IMR-90 (cell line): ENCODE data around the gene TNFRSF11A. TPM values are rescaled to one million over a fixed set of nuclear protein-coding genes. Genes with fewer than 3 reads are reported as not detected.

Experiments
- ATAC-seq: fragments of 200-7000 bp; cut with Tn5 transposase; 2 replicates; pipeline ENCODE4 v1.9.1; 2020; ENCODE audit warnings: low read depth, mild to moderate bottlenecking, moderate library complexity
- BruUV-seq: library from RNA; stranded (reverse); fragments of 400-500 nt; replicated peaks from 2 replicates; lab custom pipeline; 2021; lab: Mats Ljungman, UMichigan
- CTCF ChIA-PET: fragments of 300-600 bp; formaldehyde crosslinking; extraction: SDS; loops from one replicate; lab custom pipeline; 2021; ENCODE audit warnings: antibody characterized with exemption; lab: Yijun Ruan, JAX
- POLR2A ChIA-PET: fragments of 300-600 bp; sonication (Branson Sonifier 250); formaldehyde crosslinking; loops from one replicate; lab custom pipeline; 2022; ENCODE audit warnings: antibody characterized with exemption; ENCODE audit not compliant: unreplicated experiment; lab: Charles Lee
- DNase-seq: peaks from one replicate; pipeline ENCODE4 v3.0.0; 2013
- H2AFZ ChIP-seq: replicated peaks from 2 replicates; pipeline ENCODE3; 2013; ENCODE audit warnings: low read length, mild to moderate bottlenecking; ENCODE audit not compliant: poor library complexity
- H2AK5ac ChIP-seq: 2 replicates; pipeline ENCODE4 v1.6.1; 2013; ENCODE audit warnings: low read depth, low read length, inconsistent platforms
- H2AK9ac ChIP-seq: replicated peaks from 2 replicates; pipeline ENCODE3; 2013; ENCODE audit warnings: mild to moderate bottlenecking, low read depth, low read length, moderate library complexity; ENCODE audit not compliant: poor library complexity
- H2BK120ac ChIP-seq: 2 replicates; pipeline ENCODE4 v1.6.1; 2013; ENCODE audit warnings: low read depth, low read length, inconsistent platforms
- H2BK15ac ChIP-seq: 3 replicates; pipeline ENCODE4 v1.6.1; 2013; ENCODE audit warnings: low read depth, low read length, inconsistent platforms
- H2BK20ac ChIP-seq: 2 replicates; pipeline ENCODE4 v1.6.1; 2013; ENCODE audit warnings: low read depth, mild to moderate bottlenecking, inconsistent platforms, low read length, moderate library complexity
- H2BK5ac ChIP-seq: 2 replicates; pipeline ENCODE4 v1.6.1; 2013; ENCODE audit warnings: mild to moderate bottlenecking, low read depth, low read length, inconsistent platforms; ENCODE audit not compliant: poor library complexity, severe bottlenecking
- H3K14ac ChIP-seq: replicated peaks from 2 replicates; pipeline ENCODE4 v1.6.1; 2013; ENCODE audit warnings: low read depth, low read length, inconsistent platforms
- H3K18ac ChIP-seq: 2 replicates; pipeline ENCODE4 v1.6.1; 2013; ENCODE audit warnings: low read depth, low read length, control low read depth
- H3K23ac ChIP-seq: 2 replicates; pipeline ENCODE4 v1.6.1; 2013; ENCODE audit warnings: low read depth, low read length, inconsistent platforms
- H3K27ac ChIP-seq: 2 replicates; pipeline ENCODE4 v1.5.1; 2013; ENCODE audit warnings: mild to moderate bottlenecking, control low read depth, low read length; ENCODE audit not compliant: insufficient read depth
- H3K27me3 ChIP-seq: 2 replicates; pipeline ENCODE4 v1.6.1; 2013; ENCODE audit warnings: low read length; ENCODE audit not compliant: control insufficient read depth, insufficient read depth
- H3K36me3 ChIP-seq: 2 replicates; pipeline ENCODE4 v1.6.1; 2013; ENCODE audit warnings: low read length, mixed read lengths; ENCODE audit not compliant: control insufficient read depth, insufficient read depth
- H3K4ac ChIP-seq: 2 replicates; pipeline ENCODE4 v1.6.1; 2013; ENCODE audit warnings: low read depth, low read length, inconsistent platforms
- H3K4me1 ChIP-seq: 2 replicates; pipeline ENCODE4 v1.6.1; 2013; ENCODE audit warnings: low read length, mixed read lengths; ENCODE audit not compliant: control insufficient read depth, insufficient read depth
- H3K4me2 ChIP-seq: 2 replicates; pipeline ENCODE4 v1.6.1; 2013; ENCODE audit warnings: low read depth, mild to moderate bottlenecking, control low read depth, low read length, moderate library complexity
- H3K4me3 ChIP-seq: 2 replicates; pipeline ENCODE4 v1.5.1; 2013; ENCODE audit warnings: low read depth, mild to moderate bottlenecking, control low read depth, low read length, moderate library complexity; ENCODE audit not compliant: insufficient read depth
- H3K56ac ChIP-seq: 2 replicates; pipeline ENCODE4 v1.6.1; 2013; ENCODE audit warnings: low read length, inconsistent platforms; ENCODE audit not compliant: insufficient read depth; ENCODE audit errors: extremely low read depth
- H3K79me1 ChIP-seq, 2 experiments: 2 replicates each; pipeline ENCODE4 v1.6.1; 2013; ENCODE audit warnings: low read length in 2 of 2, inconsistent platforms in 1 of 2, low read depth in 1 of 2
- H3K9ac ChIP-seq: 2 replicates; pipeline ENCODE4 v1.6.1; 2013; ENCODE audit warnings: low read depth, low read length, control low read depth
- H3K9me1 ChIP-seq: 2 replicates; pipeline ENCODE4 v1.6.1; 2013; ENCODE audit warnings: low read length, inconsistent platforms; ENCODE audit not compliant: insufficient read depth
- H3K9me3 ChIP-seq: 2 replicates; pipeline ENCODE4 v1.6.1; 2013; ENCODE audit warnings: low read length; ENCODE audit not compliant: control insufficient read depth, insufficient read depth
- H4K20me1 ChIP-seq: 2 replicates; pipeline ENCODE4 v1.6.1; 2013; ENCODE audit warnings: low read length, inconsistent platforms; ENCODE audit not compliant: insufficient read depth
- H4K5ac ChIP-seq: 2 replicates; pipeline ENCODE4 v1.6.1; 2013; ENCODE audit warnings: mild to moderate bottlenecking, low read depth, low read length, control low read depth
- H4K8ac ChIP-seq, 2 experiments: 2 replicates each; pipeline ENCODE4 v1.6.1; 2013; ENCODE audit warnings: low read depth in 2 of 2, low read length in 2 of 2, control low read depth in 1 of 2, inconsistent platforms in 1 of 2
- H4K91ac ChIP-seq: 2 replicates; pipeline ENCODE4 v1.6.1; 2013; ENCODE audit warnings: low read depth, low read length, inconsistent platforms; ENCODE audit not compliant: insufficient read depth
- MAZ ChIP-seq: IDR thresholded peaks from 2 replicates; pipeline ENCODE4 v1.6.1; 2012; ENCODE audit warnings: low read depth, mild to moderate bottlenecking, low read length, improper control_type of control experiment, moderate library complexity, borderline replicate concordance
- MXI1 ChIP-seq: IDR thresholded peaks from 2 replicates; pipeline ENCODE4 v1.6.1; 2012; ENCODE audit warnings: low read depth, mild to moderate bottlenecking, low read length, moderate library complexity, borderline replicate concordance
- NFE2L2 ChIP-seq: fragments of 150-350 bp; IDR thresholded peaks from 2 replicates; pipeline ENCODE4 v1.6.1; 2016; ENCODE audit warnings: low read depth, mild to moderate bottlenecking, low read length
- WGBS, 2 experiments: methylation state at CpG; one replicate each; pipeline versions ENCODE4 v1.1.5 to v1.1.7; 2013; ENCODE audit warnings: missing lambda C conversion rate in 2 of 2; ENCODE audit not compliant: insufficient read length in 1 of 2; ENCODE audit errors: extremely low coverage in 2 of 2; 5-methylcytosine and 5-hydroxymethylcytosine counted together
- dilution Hi-C: fragments of 300-500 bp; cut with HindIII; formaldehyde crosslinking; loops from one replicate; pipeline ENCODE4 v1.14.3; 2018; ENCODE audit warnings: low sequenced_read_pairs; ENCODE audit not compliant: unreplicated experiment
- in situ Hi-C: fragments of 300-500 bp; cut with MboI; formaldehyde crosslinking; loops from 3 replicates; pipeline ENCODE4 v1.14.3; 2019; ENCODE audit warnings: low sequenced_read_pairs, inconsistent platforms, mixed read lengths
- intact Hi-C: fragments of 100-400 bp; cut with micrococcal nuclease; formaldehyde crosslinking; loops from 2 replicates; pipeline ENCODE4 v1.10.0; 2022
- polyA plus RNA-seq, 3 experiments: library from polyadenylated mRNA; depleted of rRNA; stranded (reverse); fragments of >200 nt; gene quantifications; 2 replicates each; pipeline ENCODE4 v1.2.3, GENCODE V29; 2012; ENCODE audit warnings: low replicate concordance in 1 of 3
- total RNA-seq: library from RNA; depleted of rRNA; stranded (reverse); fragments of >200 nt; gene quantifications from 2 replicates; pipeline ENCODE4 v1.2.3, GENCODE V29; 2012

TNFRSF11A gene
- total and polyA plus RNA-seq, 2 of the 4 experiments (the other 2 are of a cell fraction), result under 0.01 TPM; not detected in 1

- no TSS peak for BruUV-seq
- no peak overlapping the region for H3K23ac ChIP-seq
- H3K18ac ChIP-seq, result no peak overlapping the region
- H3K79me1 ChIP-seq, result no peaks in the 10 kb centered on the region
- peaks cover 16% of the 10 kb centered on the region for H3K4me1 ChIP-seq
- ChIA-PET CTCF (no interaction called here), POLR2A (no interaction called here)
- H4K91ac ChIP-seq, result no peak overlapping the region
- no peak overlapping the region for H3K4ac ChIP-seq
- H2BK120ac ChIP-seq, result no peak overlapping the region
- no peak for ATAC-seq
- H3K56ac ChIP-seq, result no peak overlapping the region
- no peak overlapping the region for H3K14ac ChIP-seq
- H2AK5ac ChIP-seq, result no peak overlapping the region
- no peak for TF ChIP-seq MAZ
- no peak for TF ChIP-seq MXI1
- TF ChIP-seq NFE2L2, result no peak
- no peak overlapping the region for H3K9ac ChIP-seq
- H4K20me1 ChIP-seq, result peaks cover 4% of the 10 kb centered on the region; the same call in 1 of the 2 replicates
- in situ Hi-C loops (no loop called here), dilution Hi-C loops (no loop called here), intact Hi-C loops (no loop called here)
- DNase-seq, result no peak
- H3K4me3 ChIP-seq, result no peak overlapping the region
- no peaks in the 10 kb centered on the region for H3K36me3 ChIP-seq
- H3K27me3 ChIP-seq, result peaks cover 68% of the 10 kb centered on the region
- H3K9me3 ChIP-seq, result no peaks in the 10 kb centered on the region
- no peak overlapping the region for H2AFZ ChIP-seq
- H2AK9ac ChIP-seq, result no peak overlapping the region
- no peak overlapping the region for H2BK15ac ChIP-seq
- H3K9me1 ChIP-seq, result no peaks in the 10 kb centered on the region
- H2BK20ac ChIP-seq, result no peak overlapping the region
- no peak overlapping the region for H2BK5ac ChIP-seq
- H4K5ac ChIP-seq, result no peak overlapping the region
- no peak overlapping the region for H3K4me2 ChIP-seq
- 62% methylated on average over 2 of the region's 12 CpGs; no CpG with 5 or more reads in 1 of the 2 experiments for WGBS, 2 experiments
- no peak overlapping the region for H3K27ac ChIP-seq
- H4K8ac ChIP-seq, result no peak overlapping the region
These were observed 1.7 kb downstream of the TNFRSF11A start for GRCh38 chr18:62326646-62327348.
